HG03439 (cell line): ENCODE results near the gene ID3.
A peak's percentile ranks its signal among the peaks of the same experiment; 100 is the strongest.
"Not testable (repeated sequence)": the region's sequence is repeated elsewhere in the genome, so short reads cannot be mapped to it uniquely, and the experiment has no call there.

Experiments used
- ATAC-seq: cut with Tn5 transposase; IDR thresholded peaks from one replicate; pipeline ENCODE4 v1.9.1; 2021; ENCODE audit warnings: mild to moderate bottlenecking, moderate library complexity; ENCODE audit not compliant: unreplicated experiment

Gene ID3

GRCh38 chr1:23589585-23589986 is 30.3 kb upstream of the ID3 start:
- no peak for ATAC-seq

GRCh38 chr1:23588749-23589548 is 29.6 kb upstream of the ID3 start:
- no peak for ATAC-seq

- ATAC-seq: no peak
Observed at GRCh38 chr1:23585321-23586022, 26.2 kb upstream of the ID3 start.

- not testable (repeated sequence) for ATAC-seq
Observed at GRCh38 chr1:23583727-23584126, 24.4 kb upstream of the ID3 start.

GRCh38 chr1:23582820-23583219 is 23.5 kb upstream of the ID3 start:
- no peak for ATAC-seq

GRCh38 chr1:23581219-23581618 is 21.9 kb upstream of the ID3 start:
- no peak for ATAC-seq

- ATAC-seq: no peak
Observed at GRCh38 chr1:23578997-23579363, 19.7 kb upstream of the ID3 start.

- no peak for ATAC-seq
Observed at GRCh38 chr1:23578311-23578996, 19.2 kb upstream of the ID3 start.

GRCh38 chr1:23577056-23578004 is 18.0 kb upstream of the ID3 start:
- ATAC-seq: peak; percentile 69

- no peak for ATAC-seq
Observed at GRCh38 chr1:23576338-23577055, 17.2 kb upstream of the ID3 start.

- no peak for ATAC-seq
Observed at GRCh38 chr1:23575226-23575810, 16.0 kb upstream of the ID3 start.

GRCh38 chr1:23574265-23574754 is 15.0 kb upstream of the ID3 start:
- no peak for ATAC-seq

- ATAC-seq: no peak
Observed at GRCh38 chr1:23573574-23574182, 14.4 kb upstream of the ID3 start.

GRCh38 chr1:23571465-23571864 is 12.2 kb upstream of the ID3 start:
- no peak for ATAC-seq

GRCh38 chr1:23570001-23570691 is 10.8 kb upstream of the ID3 start:
- ATAC-seq: no peak

- ATAC-seq: no peak
Observed at GRCh38 chr1:23568608-23569383, 9.5 kb upstream of the ID3 start.

- no peak for ATAC-seq
Observed at GRCh38 chr1:23567996-23568607, 8.8 kb upstream of the ID3 start.
